Esophagus mucosa (tissue), 1 donor: Measurements from ENCODE around the gene TLR10. TPM values are rescaled to one million over a fixed set of nuclear protein-coding genes. Genes with fewer than 3 reads are reported as not detected.
"Not testable (repeated sequence)": the region's sequence is repeated elsewhere in the genome, so short reads cannot be mapped to it uniquely, and the experiment has no call there.

Experiments used
- ATAC-seq: fragments of 200-7000 bp; cut with Tn5 transposase; one replicate; pipeline ENCODE4 v1.9.1; 2020
- total RNA-seq: library from RNA; stranded (reverse); gene quantifications from one replicate; pipeline ENCODE4 v1.2.4, GENCODE V29; 2023
- donor health status: DM: yes; HTN: yes; CAD: no.

Gene TLR10, protein sequence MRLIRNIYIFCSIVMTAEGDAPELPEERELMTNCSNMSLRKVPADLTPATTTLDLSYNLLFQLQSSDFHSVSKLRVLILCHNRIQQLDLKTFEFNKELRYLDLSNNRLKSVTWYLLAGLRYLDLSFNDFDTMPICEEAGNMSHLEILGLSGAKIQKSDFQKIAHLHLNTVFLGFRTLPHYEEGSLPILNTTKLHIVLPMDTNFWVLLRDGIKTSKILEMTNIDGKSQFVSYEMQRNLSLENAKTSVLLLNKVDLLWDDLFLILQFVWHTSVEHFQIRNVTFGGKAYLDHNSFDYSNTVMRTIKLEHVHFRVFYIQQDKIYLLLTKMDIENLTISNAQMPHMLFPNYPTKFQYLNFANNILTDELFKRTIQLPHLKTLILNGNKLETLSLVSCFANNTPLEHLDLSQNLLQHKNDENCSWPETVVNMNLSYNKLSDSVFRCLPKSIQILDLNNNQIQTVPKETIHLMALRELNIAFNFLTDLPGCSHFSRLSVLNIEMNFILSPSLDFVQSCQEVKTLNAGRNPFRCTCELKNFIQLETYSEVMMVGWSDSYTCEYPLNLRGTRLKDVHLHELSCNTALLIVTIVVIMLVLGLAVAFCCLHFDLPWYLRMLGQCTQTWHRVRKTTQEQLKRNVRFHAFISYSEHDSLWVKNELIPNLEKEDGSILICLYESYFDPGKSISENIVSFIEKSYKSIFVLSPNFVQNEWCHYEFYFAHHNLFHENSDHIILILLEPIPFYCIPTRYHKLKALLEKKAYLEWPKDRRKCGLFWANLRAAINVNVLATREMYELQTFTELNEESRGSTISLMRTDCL
- 0.40 TPM for total RNA-seq

DNA sequence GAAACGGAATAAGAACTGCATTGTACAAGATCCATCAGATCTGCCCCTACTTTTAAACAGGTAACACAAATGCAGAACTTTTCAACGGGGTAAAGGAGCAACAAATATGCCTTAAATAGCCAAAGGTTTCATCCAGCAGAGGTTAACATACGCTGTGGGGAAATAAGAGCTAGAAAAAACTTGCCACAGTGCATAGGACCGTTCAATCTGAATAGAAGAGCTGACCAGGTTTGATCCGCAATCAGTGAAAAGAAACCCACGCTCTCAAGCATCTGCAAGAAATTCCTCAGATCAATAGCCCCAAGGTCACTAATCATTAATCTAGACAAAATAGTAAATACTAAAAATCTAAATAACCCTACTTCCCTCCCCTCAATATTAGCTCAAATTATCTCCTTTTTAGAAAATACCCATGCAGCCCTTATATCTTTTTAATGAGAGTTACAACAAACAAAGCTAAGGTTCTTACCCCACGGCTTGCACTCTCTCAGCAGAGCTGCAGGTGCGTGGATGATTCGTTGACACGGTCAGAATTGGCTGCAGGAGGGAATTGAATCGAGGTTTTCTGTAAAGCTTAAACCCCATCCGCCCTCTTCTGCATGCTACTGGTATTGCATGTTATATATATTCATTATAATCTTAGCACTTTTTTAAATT lies at the start of gene TLR10:
Gene TLR10 (minus strand): TSS at position 539 of the 657 bp plus-strand sequence. CDS start 7,400 bp downstream, outside the sequence.
- ATAC-seq, result peak; percentile 86

DNA sequence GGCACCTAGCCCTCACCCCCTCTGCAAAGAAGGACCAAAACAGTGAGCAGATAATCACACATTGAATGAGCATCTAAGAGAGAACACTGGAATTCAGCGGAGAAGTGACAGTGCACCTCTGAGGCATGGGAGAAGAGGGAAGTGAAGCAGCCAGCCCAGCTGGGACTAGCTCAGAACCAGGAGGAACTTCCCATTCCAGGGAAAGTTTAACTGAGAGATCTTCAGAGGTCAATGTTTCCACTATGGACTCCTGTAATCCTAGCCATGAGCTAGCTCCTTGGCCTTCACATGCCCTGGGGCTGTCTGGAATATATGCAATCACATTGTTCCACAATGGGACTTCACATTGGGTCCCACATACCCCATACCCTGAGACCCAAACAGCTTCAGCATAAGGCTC lies 49.4 kb upstream of the TLR10 start:
- ATAC-seq, result no peak

DNA sequence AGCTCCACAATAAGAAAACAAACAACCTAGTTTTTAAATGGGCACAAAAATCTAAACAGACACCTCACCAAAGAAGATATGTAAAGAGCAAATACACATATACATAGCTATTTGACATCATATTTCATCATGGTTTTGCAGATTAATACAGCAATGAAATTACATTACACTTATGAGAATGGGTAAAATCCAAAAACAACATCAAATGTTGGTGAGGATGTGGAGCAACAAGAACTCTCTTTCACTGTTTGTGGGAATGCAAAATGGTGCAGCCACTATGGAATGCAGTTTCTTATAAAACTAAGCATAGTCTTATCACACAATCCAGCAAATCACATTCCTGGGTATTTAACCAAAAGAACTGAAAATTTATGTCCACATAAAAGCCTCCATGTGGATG lies 48.9 kb upstream of the TLR10 start:
- no peak for ATAC-seq

GRCh38 chr4:38829237-38829636 lies 46.4 kb upstream of the TLR10 start:
- ATAC-seq, result no peak

DNA sequence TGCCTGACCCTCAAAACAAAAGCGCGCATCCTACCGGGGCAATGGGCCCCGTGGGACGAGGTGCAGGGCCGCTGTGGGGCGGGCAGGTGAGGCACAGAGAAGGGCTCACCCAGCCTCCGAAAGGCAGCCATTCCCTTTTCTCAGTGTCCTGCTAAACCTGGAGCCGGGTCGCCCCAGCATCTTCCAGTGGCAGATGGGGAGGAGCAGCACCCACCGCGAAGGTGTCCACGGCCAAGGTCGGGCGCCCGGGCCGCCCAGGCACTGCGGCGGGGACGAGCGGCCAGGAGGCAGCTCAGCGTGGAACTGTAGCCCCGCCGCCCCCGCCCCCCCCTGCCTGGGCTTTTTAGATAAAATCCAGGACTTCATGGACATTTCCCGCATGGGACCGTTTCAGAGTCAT lies 41.0 kb upstream of the TLR10 start:
- no peak for ATAC-seq

DNA sequence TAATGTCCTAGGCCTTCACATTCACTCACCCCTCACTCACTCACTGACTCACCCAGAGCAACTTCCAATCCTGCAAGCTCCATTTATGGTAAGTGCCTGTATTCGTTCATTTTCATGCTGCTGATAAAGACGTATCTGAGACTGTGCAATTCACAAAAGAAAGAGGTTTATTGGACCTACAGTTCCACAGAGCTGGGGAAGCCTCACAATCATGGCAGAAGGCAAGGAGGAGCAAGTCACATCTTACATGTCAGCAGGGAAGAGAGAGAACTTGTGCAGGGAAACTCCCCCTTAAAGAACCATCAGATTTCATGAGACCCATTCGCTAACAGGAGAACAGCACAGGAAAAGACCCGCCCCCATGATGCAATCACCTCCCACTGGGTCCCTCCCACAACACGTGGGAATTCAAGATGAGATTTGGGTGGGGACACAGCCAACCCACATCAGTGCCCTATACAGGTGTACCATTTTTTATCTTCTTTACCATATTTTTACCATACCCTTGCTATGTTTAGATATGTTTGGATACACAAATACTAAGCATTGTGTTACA lies 40.0 kb upstream of the TLR10 start:
- no peak for ATAC-seq

DNA sequence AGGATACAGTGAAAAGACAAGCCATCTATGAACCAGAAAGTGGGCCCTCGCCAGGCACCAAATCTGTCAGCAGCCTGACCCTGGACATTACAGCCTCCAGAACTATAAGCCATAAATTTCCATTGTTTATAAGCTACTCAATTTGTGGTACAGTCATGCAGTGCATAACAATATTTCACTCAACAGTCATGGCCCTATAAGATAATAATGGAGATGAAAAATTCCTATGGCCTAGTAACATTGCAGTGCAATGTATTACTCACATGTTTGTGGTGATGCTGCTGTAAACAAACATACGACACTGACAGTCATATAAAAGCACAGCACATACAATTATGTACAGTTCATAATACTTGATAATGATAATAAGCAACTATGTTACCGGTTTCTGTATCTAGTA lies 38.9 kb upstream of the TLR10 start:
- no peak for ATAC-seq

- no peak for ATAC-seq
These were observed 37.7 kb upstream of the TLR10 start for GRCh38 chr4:38820329-38821061.

- no peak for ATAC-seq
These were observed 36.8 kb upstream of the TLR10 start for GRCh38 chr4:38819569-38819968.

- peak; percentile 71 for ATAC-seq
These were observed 35.7 kb upstream of the TLR10 start for GRCh38 chr4:38818441-38818976.

DNA sequence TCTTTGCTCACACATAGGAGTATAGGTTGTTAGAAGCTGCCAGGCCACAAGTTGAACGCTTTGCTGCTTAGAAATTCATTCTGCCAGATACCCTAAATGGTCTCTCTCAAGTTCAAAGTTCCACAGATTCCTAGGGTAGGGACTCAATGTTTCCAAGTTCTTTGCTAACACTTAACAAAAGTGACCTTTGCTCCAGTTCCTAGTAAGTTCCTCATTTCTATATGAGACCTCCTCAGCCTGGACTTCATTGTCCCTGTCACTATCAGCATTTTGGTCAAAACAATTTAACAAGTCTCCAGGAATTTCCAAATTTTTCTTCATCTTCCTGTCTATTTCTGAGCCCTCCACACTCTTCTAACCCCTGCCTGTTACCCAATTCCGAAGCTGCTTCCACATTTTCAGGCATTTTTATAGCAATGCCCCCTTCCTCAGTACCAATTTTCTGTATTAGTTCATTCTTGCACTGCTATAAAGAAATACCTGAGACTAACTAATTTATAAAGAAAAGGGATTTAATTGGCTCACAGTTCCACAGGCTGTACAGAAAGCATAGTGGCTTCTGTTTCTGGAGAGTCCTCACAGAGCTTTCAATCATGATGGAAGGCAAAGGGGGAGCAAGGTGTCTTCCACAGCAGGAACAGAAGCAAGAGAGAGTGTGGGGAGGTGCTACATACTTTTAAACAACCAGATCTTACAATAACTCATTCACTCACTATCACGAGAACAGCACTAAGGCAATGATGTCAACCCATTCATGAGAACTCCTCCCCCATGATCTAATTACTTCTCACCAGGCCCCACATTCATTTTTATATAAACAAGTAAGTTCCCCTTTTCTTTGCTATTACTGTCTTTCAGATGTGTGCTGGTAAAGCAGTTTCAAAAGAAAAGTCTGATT lies 33.3 kb upstream of the TLR10 start:
- no peak for ATAC-seq

GRCh38 chr4:38814386-38814785 lies 31.6 kb upstream of the TLR10 start:
- no peak for ATAC-seq

GRCh38 chr4:38811297-38811696 lies 28.5 kb upstream of the TLR10 start:
- ATAC-seq, result no peak

GRCh38 chr4:38807462-38807861 lies 24.7 kb upstream of the TLR10 start:
- ATAC-seq, result not testable (repeated sequence)

DNA sequence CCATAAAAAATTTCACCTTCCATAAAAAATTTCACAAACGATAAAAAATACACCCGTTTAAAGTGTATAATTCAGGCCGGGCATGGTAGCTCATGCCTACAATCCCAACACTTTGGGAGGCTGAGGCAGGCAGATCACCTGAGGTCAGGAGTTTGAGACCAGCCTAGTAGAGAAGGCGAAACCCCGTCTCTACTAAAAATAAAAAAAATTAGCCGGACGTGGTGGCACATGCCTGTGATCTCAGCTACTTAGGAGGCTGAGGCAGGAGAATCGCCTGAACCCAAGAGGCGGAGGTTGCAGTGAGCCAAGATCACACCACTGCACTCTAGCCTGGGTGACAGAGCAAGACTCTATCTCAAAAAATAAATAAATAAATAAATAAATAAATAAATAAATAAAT lies 23.5 kb upstream of the TLR10 start:
- not testable (repeated sequence) for ATAC-seq

DNA sequence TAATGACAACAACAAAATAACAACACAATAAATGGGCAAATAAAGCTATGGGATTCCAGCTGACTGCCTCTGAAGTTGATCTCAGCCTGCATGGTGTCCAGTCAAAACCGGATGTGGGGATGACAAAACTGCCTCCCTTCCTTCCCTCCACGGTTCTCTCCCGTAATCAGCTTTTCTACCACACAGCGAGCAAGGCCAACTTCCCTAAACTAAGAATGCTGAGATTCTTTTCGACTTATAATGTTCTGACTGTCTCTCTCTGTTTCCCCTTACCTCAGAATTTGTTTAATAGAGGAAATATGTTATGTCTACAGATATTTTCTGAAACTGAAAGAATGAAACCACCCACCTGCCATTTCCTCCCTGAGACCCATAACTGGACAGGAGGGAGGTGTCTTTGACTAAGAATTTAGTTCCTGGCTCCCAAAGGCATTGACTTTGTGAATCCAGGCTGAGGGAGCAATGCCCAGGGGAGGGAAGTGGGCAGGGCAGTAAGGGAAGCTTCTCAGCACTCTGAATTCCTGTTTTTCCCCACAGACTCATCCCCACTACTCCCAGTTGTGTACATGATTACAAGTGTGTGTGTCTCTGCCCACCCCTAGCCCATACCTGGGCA lies 22.8 kb upstream of the TLR10 start:
- peak; percentile 49 for ATAC-seq

DNA sequence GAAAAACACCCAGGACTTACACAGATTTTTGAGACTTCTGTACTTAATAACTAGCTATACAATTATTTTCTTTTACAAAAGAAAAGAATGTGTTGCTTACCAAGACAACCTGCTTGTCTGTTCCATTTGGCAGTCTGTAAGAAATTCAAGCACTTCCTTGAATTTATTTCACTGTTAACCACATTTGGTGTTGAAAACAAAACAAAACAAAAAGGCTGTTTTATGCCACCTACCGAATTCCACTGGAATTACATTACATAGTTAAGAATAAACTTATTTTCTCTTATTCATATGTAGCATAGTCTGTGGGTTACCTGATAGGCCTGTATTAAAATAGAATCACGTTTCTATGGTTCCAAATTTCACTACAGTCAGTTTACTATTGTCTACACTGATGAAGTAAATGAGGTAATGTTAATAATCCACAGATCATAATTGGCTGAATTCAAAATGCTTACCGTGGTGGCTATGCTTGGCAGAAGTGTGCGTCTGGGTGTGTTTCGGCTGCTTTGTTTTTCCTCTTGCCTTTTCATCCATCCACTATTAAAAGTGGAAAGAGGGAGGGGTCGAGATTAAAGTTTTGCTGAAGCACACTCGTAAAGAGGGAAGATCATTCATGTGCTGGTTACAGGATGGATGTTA lies 22.0 kb upstream of the TLR10 start, which contains the start of gene TLR1:
Gene TLR1 (minus strand): TSS at position 138 of the 642 bp plus-strand sequence. CDS start 5,960 bp downstream, outside the sequence.
- ATAC-seq, result peak; percentile 75

- peak; percentile 20 for ATAC-seq
These were observed 21.3 kb upstream of the TLR10 start for GRCh38 chr4:38803833-38804653.
